DMS153 (cell line): ENCODE results near the gene PCBP4.

Experiments used
- DNase-seq: peaks from one replicate; lab custom pipeline; 2025; lab: John Stamatoyannopoulos, UW

The PCBP4 gene

GRCh38 chr3:51967384-51968169 is at the start of gene PCBP4:
Gene PCBP4, minus strand, starts transcription at chr3:51967454. Its CDS starts 6,214 bp downstream, at chr3:51961240.
- DNase-seq, result no peak

- DNase-seq, result no peak
These were observed 48.4 kb upstream of the PCBP4 start for GRCh38 chr3:52015438-52016228.

GRCh38 chr3:52014613-52015012 is 47.4 kb upstream of the PCBP4 start:
- DNase-seq, result no peak

GRCh38 chr3:52013802-52014598 is 46.7 kb upstream of the PCBP4 start:
- DNase-seq, result no peak

GRCh38 chr3:52012699-52013098 is 45.4 kb upstream of the PCBP4 start:
- DNase-seq, result no peak

- DNase-seq, result no peak
These were observed 43.2 kb upstream of the PCBP4 start for GRCh38 chr3:52010431-52010830.

- DNase-seq, result no peak
These were observed 40.0 kb upstream of the PCBP4 start for GRCh38 chr3:52007291-52007690.

GRCh38 chr3:52006820-52007133 is 39.5 kb upstream of the PCBP4 start:
- DNase-seq, result no peak

- no peak for DNase-seq
These were observed 39.0 kb upstream of the PCBP4 start for GRCh38 chr3:52006017-52006819.

GRCh38 chr3:52005571-52005986 is 38.3 kb upstream of the PCBP4 start:
- peak; percentile 7 for DNase-seq

GRCh38 chr3:52004906-52005395 is 37.7 kb upstream of the PCBP4 start:
- no peak for DNase-seq

GRCh38 chr3:52004163-52004787 is 37.0 kb upstream of the PCBP4 start:
- DNase-seq, result no peak

GRCh38 chr3:52002748-52003147 is 35.5 kb upstream of the PCBP4 start:
- no peak for DNase-seq

GRCh38 chr3:52001443-52001974 is 34.3 kb upstream of the PCBP4 start:
- no peak for DNase-seq

GRCh38 chr3:51999846-52000245 is 32.6 kb upstream of the PCBP4 start:
- no peak for DNase-seq

GRCh38 chr3:51998774-51999173 is 31.5 kb upstream of the PCBP4 start:
- no peak for DNase-seq

- DNase-seq, result no peak
These were observed 30.8 kb upstream of the PCBP4 start for GRCh38 chr3:51997935-51998596.

- no peak for DNase-seq
These were observed 29.9 kb upstream of the PCBP4 start for GRCh38 chr3:51997172-51997571.

- peak; percentile 71 for DNase-seq
These were observed 28.3 kb upstream of the PCBP4 start, which contains the start of gene RPL29 for GRCh38 chr3:51995346-51996163. Gene RPL29, minus strand, starts transcription at chr3:51995895. Its CDS starts 434 bp downstream, at chr3:51995461.
